Esophagus squamous epithelium (tissue), 5 donors: ENCODE measurements around the gene TFEB. TPM values are rescaled to one million over a fixed set of nuclear protein-coding genes. Genes with fewer than 3 reads are reported as not detected.

Experiments
- DNase-seq: peaks from one replicate; lab custom pipeline; 2025; lab: John Stamatoyannopoulos, UW
- H3K27ac ChIP-seq, 4 donors: fragments of 200-600 bp; sonication (generic); one replicate each; pipeline ENCODE4 v1.5.1; 2016 to 2019; ENCODE audit warnings: mild to moderate bottlenecking in 1 of 4
- H3K27me3 ChIP-seq, 4 donors: fragments of 200-600 bp; sonication (generic); 1 replicate in 3 of 4; 2 replicates in 1 of 4; pipeline versions ENCODE4 v1.5.1 to v1.6.0; 2017 to 2021; ENCODE audit warnings: antibody characterized with exemption in 1 of 4
- H3K36me3 ChIP-seq, 3 donors: fragments of 200-600 bp; sonication (generic); one replicate each; pipeline ENCODE4 v1.5.1; 2016 to 2019
- H3K4me1 ChIP-seq, 3 donors: fragments of 200-600 bp; sonication (generic); one replicate each; pipeline ENCODE4 v1.5.1; 2017 to 2019
- H3K4me3 ChIP-seq, 4 donors: fragments of 200-600 bp; sonication (generic); 1 replicate in 3 of 4; 2 replicates in 1 of 4; pipeline ENCODE4 v1.5.1; 2016 to 2019; ENCODE audit warnings: mild to moderate bottlenecking in 2 of 4, moderate library complexity in 1 of 4
- H3K9me3 ChIP-seq, 3 donors: fragments of 200-600 bp; sonication (generic); one replicate each; pipeline ENCODE4 v1.5.1; 2016 to 2019
- CTCF ChIP-seq, 6 experiments: fragments of 450-650 bp in 4 of 6; fragments of 200-600 bp in 2 of 6; sonication (generic) in 2 of 6; IDR thresholded peaks; one replicate each; pipeline ENCODE4 v1.5.1; 2016 to 2019; ENCODE audit warnings: antibody characterized with exemption in 6 of 6, mild to moderate bottlenecking in 4 of 6, moderate library complexity in 4 of 6
- POLR2A ChIP-seq, 4 donors: fragments of 450-650 bp; IDR thresholded peaks; one replicate each; pipeline ENCODE4 v1.6.1; 2017; ENCODE audit warnings: antibody characterized with exemption in 4 of 4, mild to moderate bottlenecking in 4 of 4, moderate library complexity in 3 of 4
- WGBS, 2 donors: methylation state at CpG; one replicate each; pipeline ENCODE4 v1.1.5; 2018; 5-methylcytosine and 5-hydroxymethylcytosine counted together
- intact Hi-C: fragments of 100-400 bp; cut with DNase I; formaldehyde crosslinking; loops from one replicate; pipeline ENCODE4 v1.15.0; 2022
- total RNA-seq, 4 donors: library from RNA; depleted of rRNA; stranded (reverse); fragments of >200 nt; gene quantifications; one replicate each; pipeline ENCODE4 v1.1.0, GENCODE V29; 2016
- donor health status: DM: yes; HTN: yes; CAD: no.

The TFEB gene
- total RNA-seq, 4 donors from 2014 or later = 7.0 to 17.5 (median 13.4) TPM

DNA sequence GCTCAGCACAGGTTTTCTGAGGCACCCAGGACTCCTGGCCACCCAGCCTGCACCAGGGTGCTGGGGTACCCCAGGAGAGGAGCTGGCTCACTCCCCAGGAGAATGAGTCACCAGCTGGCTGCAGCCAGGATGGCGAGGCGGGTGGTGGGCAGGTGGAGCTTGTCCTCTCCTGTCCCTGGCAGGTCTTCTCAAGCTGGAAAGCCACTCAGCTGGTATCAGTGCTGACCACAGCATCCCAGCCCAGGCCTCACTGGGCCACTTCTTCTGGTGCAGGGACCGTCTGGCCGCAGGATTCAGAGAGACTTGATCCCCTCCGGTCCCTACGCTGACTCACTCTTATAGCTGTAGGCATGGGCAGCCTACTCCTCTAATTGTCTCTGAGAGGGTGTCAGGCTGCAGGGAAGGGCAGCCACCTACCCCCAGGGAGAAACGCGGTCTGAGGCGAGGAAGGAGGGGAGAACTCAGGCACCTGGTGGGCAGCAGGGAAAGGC lies 22.2 kb downstream of the TFEB start:
- DNase-seq = no peak
- 18 to 20% methylated on average over 3 to 9 of the region's 9 CpGs for WGBS, 2 donors
- intact Hi-C loops = no loop called here
- Histone ChIP-seq H3K4me3 (peak overlapping the region in 1 of 4 donors; percentile 24), H3K27ac (peak overlapping the region; percentile 68 to 84 (median 82)), H3K27me3 (no peaks in the 10 kb centered on the region), H3K9me3 (no peaks in the 10 kb centered on the region), H3K4me1 (peaks cover 29 to 86% (median 58%) of the 10 kb centered on the region in 3 donors), H3K36me3 (no peaks in the 10 kb centered on the region)
- TF ChIP-seq POLR2A (IDR thresholded peaks at IDR 0.05) (no peak), CTCF (IDR thresholded peaks at IDR 0.05) (no peak)

DNA sequence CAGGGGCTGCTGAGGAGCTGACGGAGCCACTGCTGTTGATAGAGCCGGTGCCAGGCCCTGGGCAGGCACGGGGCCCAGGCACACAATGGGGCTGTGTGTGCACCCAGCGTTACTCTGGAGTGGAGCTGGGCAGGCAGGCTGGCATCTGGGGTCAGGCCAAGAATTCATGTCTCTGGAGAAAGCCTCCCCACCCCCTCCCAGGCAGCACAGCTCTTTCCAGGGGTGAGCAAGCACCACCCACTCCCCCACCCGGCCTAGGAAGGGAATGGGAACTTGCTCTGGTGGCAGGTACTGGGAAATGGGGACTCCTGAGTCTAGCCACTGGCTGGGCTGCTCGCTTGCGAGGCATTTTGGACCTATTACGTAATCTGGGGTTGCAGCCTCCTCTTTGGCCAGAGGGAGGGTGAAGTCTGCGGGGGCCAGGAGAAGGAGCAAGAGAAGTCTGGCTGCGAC lies 22.7 kb downstream of the TFEB start:
- peaks cover 34 to 86% (median 58%) of the 10 kb centered on the region in 3 donors for H3K4me1 ChIP-seq
- DNase-seq = no peak

DNA sequence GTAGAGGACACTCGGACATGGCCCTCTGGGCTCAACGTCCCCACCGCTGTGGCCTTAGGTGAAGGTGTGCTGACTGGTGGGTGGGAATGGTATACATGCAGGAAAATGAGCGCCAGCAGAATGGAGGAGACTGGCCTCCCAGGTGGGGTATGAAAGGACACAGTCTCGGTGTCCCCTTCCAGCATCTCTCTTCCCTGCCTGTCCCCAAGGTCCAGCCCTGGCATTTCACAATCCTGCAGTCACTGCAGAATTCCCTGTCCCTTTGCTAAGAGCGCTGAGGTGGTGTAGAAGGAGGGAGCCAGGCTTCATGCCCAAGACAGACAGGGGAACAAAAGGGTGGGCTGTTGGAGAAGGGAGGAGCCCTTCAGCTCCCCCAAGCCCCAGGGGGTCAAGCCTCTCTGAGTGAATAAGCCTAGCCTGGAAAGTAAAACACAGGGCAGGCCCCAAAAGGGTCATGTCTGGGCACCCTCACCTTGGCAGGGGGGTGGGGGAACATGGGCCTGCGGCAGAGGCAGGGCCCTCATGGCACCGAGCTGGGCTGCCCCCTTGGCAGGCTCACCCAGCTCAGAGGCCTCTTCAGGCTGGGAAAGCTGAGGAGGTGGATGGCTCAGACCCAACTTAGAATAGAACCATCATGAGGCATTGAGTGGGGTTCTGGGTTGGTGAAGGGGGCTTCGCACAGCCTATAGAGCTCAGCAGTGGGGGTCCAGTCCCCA lies 23.9 kb downstream of the TFEB start:
- H3K9me3 ChIP-seq = no peaks in the 10 kb centered on the region
- DNase-seq = no peak
- H3K4me3 ChIP-seq = no peak overlapping the region
- no peaks in the 10 kb centered on the region for H3K27me3 ChIP-seq
- peak overlapping the region; percentile 68 to 84 (median 82) for H3K27ac ChIP-seq
- no peak for TF ChIP-seq POLR2A (IDR thresholded peaks at IDR 0.05)
- TF ChIP-seq CTCF (IDR thresholded peaks at IDR 0.05) = no peak
- H3K4me1 ChIP-seq = peaks cover 46 to 86% (median 58%) of the 10 kb centered on the region in 3 donors
- H3K36me3 ChIP-seq = no peaks in the 10 kb centered on the region
- intact Hi-C loops = no loop called here
- 80% methylated on average over 4 of the region's 9 CpGs; no CpG with 5 or more reads in 1 of the 2 donors for WGBS, 2 donors

More for the DNA sequence above, 22.7 kb downstream of the TFEB start:
- Histone ChIP-seq H3K4me3 (peak overlapping the region in 1 of 4 donors; percentile 24), H3K9me3 (no peaks in the 10 kb centered on the region), H3K36me3 (no peaks in the 10 kb centered on the region), H3K27ac (peak overlapping the region; percentile 68 to 84 (median 82)), H3K27me3 (no peaks in the 10 kb centered on the region)
- 29 to 50% methylated on average over 3 to 4 of the region's 10 CpGs for WGBS, 2 donors
- TF ChIP-seq CTCF (IDR thresholded peaks at IDR 0.05) = no peak
- no peak for TF ChIP-seq POLR2A (IDR thresholded peaks at IDR 0.05)
- intact Hi-C loops = no loop called here

DNA sequence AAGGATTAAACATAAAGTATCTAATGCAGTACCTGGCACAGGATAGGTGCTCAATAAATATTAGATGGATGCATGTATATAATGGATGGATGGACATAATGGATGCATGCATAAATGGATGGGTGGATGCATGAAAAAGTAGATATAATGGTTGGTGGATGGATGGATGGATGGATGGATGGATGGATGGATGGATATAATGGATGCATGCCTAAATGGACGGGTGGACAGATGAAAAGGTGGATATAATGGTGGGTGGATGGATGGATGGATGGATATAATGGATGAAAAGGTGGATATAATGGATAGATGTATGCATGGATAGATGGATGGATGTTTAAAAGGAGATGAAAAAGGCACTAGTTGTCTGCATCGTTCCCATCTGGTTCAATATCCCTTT lies 26.0 kb downstream of the TFEB start:
- H3K9me3 ChIP-seq = no peaks in the 10 kb centered on the region
- no peak overlapping the region for H3K4me3 ChIP-seq
- H3K27ac ChIP-seq = no peak overlapping the region
- H3K4me1 ChIP-seq = peaks cover 65 to 86% (median 68%) of the 10 kb centered on the region in 3 donors
- no peaks in the 10 kb centered on the region for H3K36me3 ChIP-seq
- intact Hi-C loops = no loop called here
- H3K27me3 ChIP-seq = no peaks in the 10 kb centered on the region
- WGBS, 2 donors = 81 to 85% methylated on average over 2 of the region's 2 CpGs
- no peak for DNase-seq
- TF ChIP-seq CTCF (IDR thresholded peaks at IDR 0.05) = no peak
- TF ChIP-seq POLR2A (IDR thresholded peaks at IDR 0.05) = no peak

- Histone ChIP-seq H3K27ac (no peak overlapping the region), H3K4me1 (peaks cover 64 to 85% (median 67%) of the 10 kb centered on the region in 3 donors), H3K27me3 (no peaks in the 10 kb centered on the region), H3K9me3 (no peaks in the 10 kb centered on the region), H3K36me3 (no peaks in the 10 kb centered on the region), H3K4me3 (no peak overlapping the region)
- TF ChIP-seq CTCF (IDR thresholded peaks at IDR 0.05) (no peak), POLR2A (IDR thresholded peaks at IDR 0.05) (no peak)
- intact Hi-C loops = no loop called here
- no peak for DNase-seq
- WGBS, 2 donors = 81 to 91% methylated on average over 3 of the region's 3 CpGs
These were observed 26.6 kb downstream of the TFEB start for GRCh38 chr6:41708856-41709255.
